Activated CD8-positive, alpha-beta memory T cell treated with anti-CD3 and anti-CD28 coated beads, Interleukin-2, amount 50 U/mL, for 24 hours (primary cell): ENCODE results near the gene TNK2.
"Not testable (repeated sequence)": the region's sequence is repeated elsewhere in the genome, so short reads cannot be mapped to it uniquely, and the experiment has no call there.

Experiments used
- DNase-seq: peaks from one replicate; pipeline ENCODE4 v3.0.0-alpha.2; 2020; ENCODE audit errors: extremely low read depth

The TNK2 gene

DNA sequence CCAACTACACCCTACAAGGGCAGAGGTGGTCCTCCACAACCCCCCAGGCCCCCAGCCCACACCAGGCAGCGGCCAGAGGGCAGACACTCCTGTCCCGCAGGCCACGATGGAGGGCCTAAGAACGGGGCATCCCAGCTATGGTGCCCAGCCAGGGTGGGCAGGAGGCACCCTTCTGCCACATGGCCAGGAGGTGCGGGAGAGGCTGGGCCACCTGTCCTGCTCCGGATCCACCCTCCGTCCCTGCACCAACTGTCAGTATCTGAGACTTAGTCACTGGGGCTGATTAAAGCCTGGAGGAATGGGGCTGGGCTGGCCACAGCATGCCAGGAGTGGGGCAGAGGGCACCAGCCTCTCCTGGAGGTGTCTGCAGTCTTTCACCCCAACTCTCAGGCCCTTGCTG, 37.9 kb downstream of the TNK2 start:
- DNase-seq, result no peak

DNA sequence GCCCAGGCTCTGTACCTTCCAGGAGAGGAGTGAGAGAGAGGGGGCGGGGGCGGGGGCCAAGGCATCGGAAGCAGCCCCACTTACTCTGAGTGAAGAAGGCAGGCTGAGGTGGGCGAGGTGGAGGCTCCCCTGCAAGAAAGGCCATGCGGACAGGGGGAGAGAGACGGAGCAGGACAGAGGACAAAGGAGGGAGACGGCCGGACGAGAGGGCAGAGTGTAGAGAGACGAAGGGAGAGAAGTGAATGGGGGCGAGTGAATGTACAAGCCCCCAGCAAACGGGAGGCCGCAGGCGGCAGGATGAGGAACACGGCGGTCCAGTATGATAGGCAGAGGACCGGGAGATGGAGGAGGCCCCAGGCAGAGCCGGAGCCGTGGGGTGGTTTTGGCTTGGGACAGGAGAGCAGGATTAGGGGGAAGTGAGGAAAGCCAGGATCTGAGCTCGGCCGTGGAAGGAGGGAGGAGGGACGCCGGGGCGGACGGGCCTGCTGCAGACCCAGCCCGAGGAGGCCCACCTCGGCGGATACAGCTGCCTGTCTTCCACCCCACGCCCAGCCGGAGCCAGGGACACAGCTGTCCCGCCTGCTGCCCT, 38.8 kb downstream of the TNK2 start:
- no peak for DNase-seq

DNA sequence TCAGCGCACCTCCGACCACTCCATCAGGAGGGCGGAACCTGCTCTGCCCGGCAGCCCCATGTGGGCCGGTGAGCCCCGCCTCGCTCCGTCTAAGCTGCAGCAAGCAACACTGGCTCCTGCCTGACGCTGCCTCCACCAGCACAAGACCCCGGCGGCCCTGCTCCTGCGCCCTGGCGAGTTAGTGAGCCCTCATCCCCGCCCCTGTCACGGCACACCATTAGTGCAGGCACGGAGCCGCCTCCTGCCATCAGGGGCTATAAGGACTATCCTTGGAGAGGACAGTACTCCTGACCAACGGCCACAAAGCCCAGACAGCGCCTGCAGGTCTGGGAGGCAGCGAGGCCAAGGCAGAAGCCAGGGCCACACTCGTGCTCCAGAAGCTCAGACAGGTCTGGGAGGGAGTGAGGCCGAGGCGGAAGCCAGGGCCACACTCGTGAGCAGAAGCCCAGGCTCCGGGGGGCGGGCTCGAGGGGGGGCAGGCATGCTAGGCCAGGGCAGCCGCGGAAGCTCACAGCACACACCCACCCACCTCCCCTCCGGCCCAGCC, 39.4 kb downstream of the TNK2 start:
- no peak for DNase-seq

DNA sequence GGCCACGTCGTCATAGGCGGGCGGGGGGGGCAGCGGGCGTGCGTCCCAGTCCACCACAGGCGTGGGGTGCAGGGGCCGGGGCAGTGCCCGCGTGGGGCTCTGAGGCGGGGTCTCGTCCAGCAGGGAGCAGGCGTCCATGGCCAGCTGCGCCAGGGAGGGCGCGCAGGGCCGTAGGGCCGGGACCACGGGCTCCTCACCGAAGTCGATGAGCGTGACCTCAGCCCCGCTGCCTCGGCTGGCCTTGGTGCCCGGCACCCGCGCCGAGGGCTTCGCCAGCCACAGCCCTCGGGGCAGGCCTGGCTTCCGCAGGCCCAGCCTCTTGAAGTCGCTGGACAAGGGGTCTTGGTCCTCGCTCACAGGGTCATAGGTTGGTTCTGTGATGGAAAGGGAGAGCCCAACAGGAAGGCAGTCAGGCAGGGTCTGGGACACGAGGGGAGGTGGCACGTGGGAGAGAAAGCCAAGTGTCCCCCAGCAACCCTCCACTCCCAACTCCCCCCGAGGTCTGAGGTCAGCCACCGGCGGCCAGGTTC, 40.0 kb downstream of the TNK2 start:
- DNase-seq, result no peak

DNA sequence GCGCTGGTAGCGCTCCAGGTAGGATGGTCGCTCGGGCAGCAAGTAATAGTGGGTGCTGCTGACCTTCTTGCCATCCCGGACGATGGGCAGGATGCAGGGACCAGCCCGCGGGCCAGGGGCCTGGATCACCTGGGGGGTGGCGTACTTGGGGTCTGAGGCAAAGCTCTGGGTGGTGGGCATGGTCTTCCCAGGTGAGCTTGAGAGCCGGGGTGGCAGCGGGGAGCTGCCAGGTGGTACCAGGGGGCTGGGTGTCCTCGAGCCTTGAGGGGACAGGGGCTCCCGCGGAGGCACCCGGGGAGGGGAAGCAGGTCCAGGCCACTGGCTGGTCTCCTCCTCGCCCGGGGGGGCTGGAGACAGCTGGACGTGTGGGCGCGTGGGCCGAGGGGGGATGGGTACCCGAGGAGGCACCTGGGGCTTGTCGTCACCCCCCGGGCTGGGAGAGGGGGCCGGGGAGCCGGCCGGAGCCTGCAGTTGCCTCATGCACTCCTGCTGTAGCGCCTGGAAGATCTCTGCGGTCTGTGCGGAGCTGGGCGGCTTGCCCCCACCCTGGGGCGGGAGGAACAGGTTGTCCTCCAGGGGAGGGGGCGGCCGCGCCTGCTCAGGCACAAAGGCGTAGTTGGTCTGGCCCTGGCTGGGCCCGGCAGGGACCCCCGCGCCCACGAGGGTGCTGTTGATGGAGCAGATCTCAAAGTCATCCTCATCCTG, 40.6 kb downstream of the TNK2 start:
- no peak for DNase-seq

DNA sequence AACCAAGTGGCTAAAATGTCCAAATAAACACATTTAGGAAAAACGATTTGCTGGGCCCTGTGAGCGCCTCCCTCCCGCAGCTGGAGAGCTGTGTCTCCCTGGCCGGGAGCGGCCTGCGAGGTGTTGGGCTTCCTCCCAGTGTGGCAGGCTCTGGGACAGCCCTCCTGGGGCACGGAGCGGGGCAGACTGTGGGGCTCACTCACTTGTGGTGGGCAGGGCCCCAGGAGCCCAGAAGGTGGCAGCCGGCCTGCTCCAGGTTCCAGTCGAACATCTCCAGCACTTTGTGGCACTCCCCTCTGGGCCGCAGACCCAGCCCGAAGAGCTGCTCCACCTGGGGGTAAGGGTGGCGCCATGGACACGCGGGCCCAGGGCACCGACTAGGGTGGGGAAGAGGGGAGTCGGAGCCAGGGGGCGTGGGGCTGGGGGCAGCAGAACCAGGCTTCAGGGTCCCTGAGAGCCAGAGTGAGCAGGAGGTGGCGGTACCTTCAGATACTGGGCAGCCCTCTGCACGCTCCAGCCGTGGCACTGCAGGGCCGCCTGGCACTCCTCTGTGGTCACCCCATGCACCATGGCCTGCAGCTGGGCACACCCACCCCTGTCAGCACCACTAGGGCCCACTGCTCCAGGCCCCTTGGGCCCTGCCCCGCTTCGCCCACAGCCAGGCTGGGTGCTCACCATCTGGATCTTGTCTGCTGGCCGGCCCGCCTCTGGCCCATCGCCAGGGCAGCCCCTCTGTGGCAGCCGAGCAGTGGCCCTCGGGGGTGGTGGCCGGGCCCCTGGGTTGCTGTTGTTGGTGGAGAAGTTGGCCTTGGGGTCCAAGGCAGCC, 41.5 kb downstream of the TNK2 start:
- no peak for DNase-seq

DNA sequence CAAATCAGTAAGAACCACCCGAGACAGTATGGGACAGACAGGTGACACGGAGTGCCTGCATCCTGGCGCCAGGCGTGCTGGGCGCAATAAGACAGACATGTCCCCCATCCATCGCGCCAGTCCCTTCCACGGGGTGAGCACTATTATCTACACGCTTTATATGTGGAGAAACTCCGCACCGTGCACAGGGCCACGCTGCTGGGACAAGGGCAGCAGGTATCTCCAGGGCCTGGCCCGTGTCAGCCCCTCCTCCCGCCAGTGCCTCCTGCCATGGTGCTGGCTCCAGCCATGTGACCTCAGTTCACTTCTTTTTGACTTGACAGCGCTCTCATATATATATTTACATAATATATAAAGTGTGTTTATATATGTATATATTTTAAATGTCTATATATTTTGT, 42.6 kb downstream of the TNK2 start:
- no peak for DNase-seq

DNA sequence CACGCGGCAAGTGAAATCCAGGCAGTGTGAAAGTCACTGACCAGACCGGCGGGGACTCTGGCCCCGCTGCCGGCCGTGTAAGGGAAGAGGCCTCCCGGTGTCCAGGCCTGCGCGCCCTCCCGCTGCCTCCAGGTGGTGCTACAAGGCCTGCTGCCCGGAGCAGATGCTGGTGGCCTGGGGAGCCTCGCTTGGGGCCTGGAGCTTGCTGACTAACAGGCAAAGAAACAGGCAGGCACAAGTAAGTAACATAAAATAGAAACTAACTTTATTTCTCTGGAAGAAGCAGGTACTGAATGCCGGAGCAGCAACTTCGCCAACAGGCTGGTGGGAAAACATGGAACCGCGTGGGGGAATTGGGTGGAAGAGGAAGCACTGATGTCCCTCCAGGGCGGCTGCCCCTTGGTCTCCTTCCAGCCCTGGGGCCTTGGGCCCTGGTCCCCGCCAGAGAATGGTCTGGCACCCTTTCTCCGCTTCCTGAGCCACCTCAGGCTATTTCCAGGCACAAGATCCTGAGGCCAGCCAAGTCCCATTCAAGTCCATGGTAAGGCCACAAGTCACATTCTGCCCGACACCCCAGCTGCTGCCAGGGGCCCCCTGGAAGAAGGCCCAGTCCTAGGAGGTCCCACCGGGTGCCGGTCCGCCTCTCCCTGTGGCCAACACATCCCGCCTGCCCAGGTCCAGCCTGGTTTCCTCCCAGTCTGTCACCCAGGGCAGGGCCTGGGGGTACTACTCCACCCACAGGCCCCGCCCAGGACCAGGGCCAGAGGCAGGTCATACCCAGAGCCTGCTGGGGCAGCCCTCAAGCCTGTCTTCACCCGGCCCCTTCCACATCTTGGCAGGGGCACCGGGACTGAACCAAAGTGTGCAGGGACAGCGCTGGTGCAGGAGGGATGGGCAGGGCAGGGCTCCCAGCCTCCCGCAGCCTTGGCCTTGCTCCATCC, 45.0 kb downstream of the TNK2 start:
- DNase-seq, result peak; percentile 26

DNA sequence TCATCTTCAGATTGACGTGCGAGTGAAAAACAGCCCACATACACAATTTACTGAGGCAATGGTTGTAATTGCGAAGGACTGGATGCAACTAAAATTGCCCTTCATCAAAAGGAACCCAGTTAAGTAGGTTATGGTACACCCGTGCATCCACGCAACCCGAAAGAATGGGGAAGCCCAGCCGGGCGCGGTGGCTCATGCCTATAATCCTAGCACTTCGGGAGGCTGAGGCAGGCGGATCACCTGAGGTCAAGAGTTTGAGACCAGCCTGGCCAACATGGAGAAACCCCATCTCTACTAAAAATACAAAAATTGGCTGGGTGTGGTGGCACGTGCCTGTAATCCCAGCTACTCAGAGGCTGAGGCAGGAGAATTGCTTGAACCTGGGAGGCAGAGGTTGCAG, 46.0 kb downstream of the TNK2 start:
- not testable (repeated sequence) for DNase-seq

DNA sequence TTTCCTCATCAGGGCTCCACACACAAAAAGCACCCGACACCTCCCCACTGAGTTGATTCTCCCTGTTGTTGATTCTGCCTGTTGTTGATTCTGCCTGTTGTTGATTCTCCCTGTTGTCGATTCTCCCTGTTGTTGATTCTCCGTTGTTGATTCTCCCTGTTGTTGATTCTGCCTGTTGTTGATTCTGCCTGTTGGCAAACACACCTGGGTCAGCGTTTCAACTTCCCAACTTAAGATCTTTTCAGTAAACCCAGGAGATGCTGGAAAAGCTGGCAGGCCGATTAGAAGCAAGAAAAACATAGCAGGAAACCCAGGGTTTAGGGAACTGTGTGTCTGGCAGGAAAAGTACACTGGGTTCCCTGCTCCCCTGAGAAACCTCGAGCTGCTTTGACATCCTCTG, 47.9 kb downstream of the TNK2 start:
- DNase-seq, result no peak

DNA sequence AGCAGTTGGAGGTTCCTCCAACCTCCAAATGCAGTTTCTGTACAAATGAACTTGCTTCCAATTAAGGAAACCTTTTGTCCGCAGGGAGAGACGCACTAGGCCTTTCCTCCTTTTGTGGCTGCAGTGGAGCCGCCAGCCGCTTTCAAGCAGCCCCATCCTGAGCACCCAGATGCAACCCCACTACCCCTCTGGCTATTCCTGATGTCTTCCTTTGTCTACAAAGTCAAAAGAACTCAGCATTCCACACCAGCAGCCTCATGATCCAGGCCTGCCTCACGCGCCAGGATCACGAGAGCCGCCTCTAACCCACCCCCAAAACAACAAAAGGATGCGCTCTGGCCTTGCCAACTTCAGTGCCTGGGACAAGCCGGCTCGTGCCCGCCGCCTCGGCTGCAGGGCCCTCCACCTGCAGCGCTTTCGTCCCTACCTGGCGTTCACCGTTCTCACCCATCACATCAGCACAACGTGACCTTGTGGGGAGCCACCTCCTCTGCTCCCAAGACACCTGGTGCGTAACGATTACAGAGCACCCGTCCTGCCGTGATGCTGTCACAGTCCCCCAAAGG, 48.4 kb downstream of the TNK2 start:
- no peak for DNase-seq

DNA sequence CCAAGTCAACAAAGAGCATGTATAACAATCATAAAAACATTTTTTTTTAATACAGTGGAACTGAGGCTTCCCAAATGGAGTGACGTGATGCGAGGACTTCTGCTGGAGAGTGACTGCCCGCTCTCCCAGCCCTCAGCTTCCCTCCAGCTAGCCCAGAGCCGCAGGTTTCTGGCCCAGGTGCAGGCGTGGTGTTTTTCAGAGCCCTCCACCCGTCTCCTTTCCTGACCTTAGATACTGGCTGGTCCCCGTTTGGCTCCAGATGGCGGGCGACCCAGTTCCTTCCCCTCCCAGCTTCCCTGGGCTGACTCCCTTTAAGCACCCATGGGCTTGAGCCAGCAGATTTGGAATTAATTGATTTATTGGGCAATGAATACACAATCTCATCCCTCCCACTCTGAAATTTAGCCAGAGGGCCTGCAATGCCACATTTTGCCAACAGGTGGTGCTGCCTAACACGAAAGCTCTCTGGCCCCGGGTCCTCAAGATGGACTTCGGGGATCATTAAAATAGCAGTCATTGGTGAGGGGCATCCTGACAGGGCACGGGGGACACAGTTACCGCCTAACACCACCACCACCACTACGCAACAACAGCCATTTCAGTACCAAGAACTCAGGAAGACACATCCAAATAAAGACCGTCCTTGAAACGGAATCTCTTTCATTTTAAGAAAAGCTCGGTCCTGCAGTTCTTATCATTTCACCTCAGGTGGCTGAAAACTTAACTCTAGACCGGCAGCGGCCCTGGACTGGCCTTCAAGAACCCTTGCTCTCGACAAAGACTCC, 49.1 kb downstream of the TNK2 start:
- peak; percentile 44 for DNase-seq

DNA sequence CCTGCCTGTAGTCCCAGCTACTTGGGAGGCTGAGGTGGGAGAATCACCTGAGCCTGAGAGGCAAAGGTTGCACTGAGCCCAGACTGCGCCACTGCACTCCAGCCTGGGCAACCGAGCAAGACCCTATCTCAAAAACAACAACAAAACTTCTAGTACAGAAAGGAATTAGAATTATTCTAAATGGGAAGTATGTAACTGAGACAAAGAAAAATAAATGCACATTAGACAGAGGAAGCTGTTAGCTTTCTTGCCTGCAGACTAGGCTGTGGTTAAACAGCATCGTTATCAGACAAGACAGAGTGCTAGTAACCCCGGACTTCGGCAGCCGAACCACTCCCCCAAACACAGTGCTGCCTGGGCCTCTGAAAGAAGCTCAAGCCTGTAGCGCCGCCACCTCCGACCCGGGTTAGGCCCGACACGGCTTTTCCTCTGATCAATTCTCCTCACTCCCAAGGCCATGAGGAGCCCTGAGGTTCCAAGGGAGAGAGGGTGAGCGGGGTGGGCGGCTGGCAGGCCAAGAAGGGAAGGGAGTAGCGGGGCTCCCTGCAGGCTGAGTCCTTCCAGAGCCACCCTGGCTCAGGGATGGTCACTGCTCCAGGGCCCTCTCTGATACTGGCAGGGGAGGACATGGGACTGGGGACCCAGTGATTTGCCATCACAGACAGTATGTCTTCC, 51.8 kb downstream of the TNK2 start:
- no peak for DNase-seq

DNA sequence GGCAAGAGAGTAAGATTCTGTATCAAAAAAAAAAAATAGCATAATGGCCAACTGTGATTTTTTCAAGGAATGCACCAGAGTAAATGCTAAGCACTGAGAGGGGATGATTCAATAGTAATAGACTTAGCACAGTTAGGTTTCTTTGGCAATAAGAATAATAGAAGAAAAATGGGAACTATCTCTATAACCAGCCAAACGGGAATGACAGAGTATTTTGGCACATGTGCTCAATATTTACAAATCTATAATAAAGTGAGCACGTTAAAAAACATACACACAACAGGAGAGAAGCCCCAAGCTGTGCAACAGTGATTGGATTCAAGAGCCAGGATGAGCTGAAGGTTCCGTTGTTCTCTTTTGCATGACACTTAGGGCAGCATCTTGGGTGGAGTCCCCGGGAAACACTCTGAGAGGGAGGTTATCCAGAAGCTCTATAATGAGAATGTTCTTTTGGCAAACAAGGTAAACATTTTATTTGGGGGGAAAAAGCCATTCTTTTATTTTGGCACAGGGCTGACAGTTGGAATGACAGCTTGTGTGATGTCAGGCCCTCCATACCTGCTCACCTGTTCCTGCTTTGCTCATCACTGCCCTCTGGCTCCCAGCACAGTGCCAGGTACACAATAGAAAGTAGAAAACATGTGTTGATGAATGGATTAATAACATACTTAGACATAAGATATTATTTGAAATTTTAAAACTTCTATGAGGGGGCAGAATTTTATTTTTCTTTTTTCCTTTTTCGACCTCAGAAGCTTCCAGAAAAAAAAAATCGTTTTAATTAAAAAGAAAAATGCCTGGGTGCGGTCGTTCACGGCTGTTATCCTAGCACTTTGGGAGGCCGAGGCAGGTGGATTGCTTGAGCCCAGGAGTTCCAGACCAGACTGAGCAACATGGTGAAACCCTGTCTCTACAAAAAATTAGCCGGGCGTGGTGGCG, 52.6 kb downstream of the TNK2 start:
- DNase-seq, result no peak

DNA sequence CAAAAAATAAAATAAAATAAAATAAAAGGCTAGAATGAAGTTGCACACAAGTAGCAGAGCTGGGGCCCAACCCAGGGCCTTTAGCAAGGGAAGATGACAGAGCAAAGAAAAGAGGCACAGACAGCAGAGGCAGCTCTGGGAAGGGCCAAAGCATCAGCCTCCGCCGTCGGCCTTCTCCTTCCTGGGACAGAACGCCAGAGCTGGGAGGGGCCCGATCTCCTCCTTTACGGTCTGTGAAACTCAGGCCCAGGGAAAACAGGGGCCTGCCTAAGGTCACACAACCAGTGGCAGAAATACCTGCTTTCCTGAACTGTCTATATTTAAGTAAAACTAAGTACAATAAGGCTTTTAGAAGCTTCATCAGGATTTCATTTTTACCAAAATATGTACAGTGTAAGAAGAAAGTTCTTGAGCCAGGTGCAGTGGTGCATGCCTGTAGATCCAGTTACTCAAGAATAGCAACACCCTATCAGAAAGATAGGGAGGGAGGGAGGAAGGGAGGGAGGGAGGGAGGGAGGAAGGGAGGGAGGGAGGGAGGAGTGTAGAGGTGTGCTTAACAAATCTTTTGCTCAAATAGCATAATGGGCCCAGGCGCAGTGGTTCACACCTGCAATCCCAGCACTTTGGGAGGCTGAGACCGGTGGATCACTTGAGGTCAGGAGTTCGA, 53.6 kb downstream of the TNK2 start:
- DNase-seq, result no peak

DNA sequence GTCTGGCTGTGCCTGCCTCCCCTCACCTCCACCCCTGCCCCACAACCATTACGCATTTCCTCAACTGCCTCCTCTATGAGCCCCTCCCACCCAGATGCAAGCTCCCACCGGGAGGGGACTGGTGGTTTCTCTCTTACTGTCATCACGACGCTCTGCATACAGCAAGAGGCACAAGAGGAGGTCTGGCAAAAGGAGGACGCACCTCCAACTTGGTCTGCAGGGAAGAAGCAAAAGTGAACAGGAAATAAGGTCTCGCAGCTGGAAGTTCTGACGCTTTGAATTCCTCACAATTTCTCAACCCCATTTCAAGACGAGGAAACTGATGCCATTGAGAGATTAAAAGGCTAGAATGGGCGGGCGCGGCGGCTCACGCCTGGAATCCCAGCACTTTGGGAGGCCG, 54.4 kb downstream of the TNK2 start:
- DNase-seq, result no peak

DNA sequence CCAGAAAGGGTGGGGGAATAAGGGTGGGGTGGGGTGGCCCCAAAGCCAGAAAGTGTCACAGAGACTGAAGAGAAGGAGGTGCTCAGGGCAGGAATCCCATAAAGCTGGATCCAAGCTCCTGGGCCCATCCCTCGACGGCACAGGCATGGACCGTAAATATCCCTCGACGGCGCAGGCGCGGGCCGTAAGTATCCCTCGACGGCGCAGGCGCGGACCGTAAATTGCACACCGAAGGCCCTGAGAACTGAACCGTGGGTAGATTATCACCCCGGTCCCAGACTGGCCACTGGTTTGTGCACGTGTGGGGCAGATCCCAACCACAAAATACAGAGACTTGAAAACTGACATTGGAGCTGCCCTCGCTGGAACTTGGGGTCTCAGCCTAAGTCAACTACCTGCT, 55.3 kb downstream of the TNK2 start:
- no peak for DNase-seq
